ENCODE data around the gene ZDHHC18. TPM values are rescaled to one million over a fixed set of nuclear protein-coding genes. Genes with fewer than 3 reads are reported as not detected.
A peak's percentile ranks its signal among the peaks of the same experiment; 100 is the strongest.
"Not testable (repeated sequence)": the region's sequence is repeated elsewhere in the genome, so short reads cannot be mapped to it uniquely, and the experiment has no call there.

The ZDHHC18 gene
- polyA plus RNA-seq, 6 donors from 2014 or later = 2.2 to 7.9 (median 2.4) TPM

GRCh38 chr1:26858891-26859640, 32.6 kb downstream of the ZDHHC18 start:
- no peaks in the 10 kb centered on the region for H3K9me3 Mint-ChIP-seq
- H3K27me3 Mint-ChIP-seq = no peaks in the 10 kb centered on the region
- no peak overlapping the region for H3K27ac Mint-ChIP-seq
- DNase-seq (no peak), ATAC-seq (ENCODE audit: low read depth in 2 of 2) (no peak)
- no peaks in the 10 kb centered on the region for H3K36me3 Mint-ChIP-seq
- H3K4me3 Mint-ChIP-seq = no peak overlapping the region
- peaks cover 9 to 21% (median 9%) of the 10 kb centered on the region in 3 donors for H3K4me1 Mint-ChIP-seq

- Mint-ChIP-seq H3K27ac (no peak overlapping the region), H3K4me3 (peak overlapping the region in 2 of 8 donors; percentile 20 to 88), H3K9me3 (no peaks in the 10 kb centered on the region)
Measured at GRCh38 chr1:26861286-26861701, 34.8 kb downstream of the ZDHHC18 start.

GRCh38 chr1:26861889-26862378, 35.4 kb downstream of the ZDHHC18 start:
- no peaks in the 10 kb centered on the region for H3K36me3 Mint-ChIP-seq
- H3K27ac Mint-ChIP-seq = no peak overlapping the region
- H3K27me3 Mint-ChIP-seq = no peaks in the 10 kb centered on the region
- ATAC-seq (ENCODE audit: low read depth in 2 of 2) = no peak
- H3K4me1 Mint-ChIP-seq = peaks cover 17 to 37% (median 23%) of the 10 kb centered on the region in 3 donors
- no peaks in the 10 kb centered on the region for H3K9me3 Mint-ChIP-seq
- no peak for DNase-seq
- H3K4me3 Mint-ChIP-seq = peak overlapping the region in 5 of 8 donors; percentile 19 to 88 (median 74)

More at GRCh38 chr1:26861286-26861701, 34.8 kb downstream of the ZDHHC18 start:
- H3K27me3 Mint-ChIP-seq = no peaks in the 10 kb centered on the region
- DNase-seq (no peak), ATAC-seq (ENCODE audit: low read depth in 2 of 2) (no peak)
- H3K36me3 Mint-ChIP-seq = no peaks in the 10 kb centered on the region
- H3K4me1 Mint-ChIP-seq = peaks cover 17 to 37% (median 23%) of the 10 kb centered on the region in 3 donors

DNA sequence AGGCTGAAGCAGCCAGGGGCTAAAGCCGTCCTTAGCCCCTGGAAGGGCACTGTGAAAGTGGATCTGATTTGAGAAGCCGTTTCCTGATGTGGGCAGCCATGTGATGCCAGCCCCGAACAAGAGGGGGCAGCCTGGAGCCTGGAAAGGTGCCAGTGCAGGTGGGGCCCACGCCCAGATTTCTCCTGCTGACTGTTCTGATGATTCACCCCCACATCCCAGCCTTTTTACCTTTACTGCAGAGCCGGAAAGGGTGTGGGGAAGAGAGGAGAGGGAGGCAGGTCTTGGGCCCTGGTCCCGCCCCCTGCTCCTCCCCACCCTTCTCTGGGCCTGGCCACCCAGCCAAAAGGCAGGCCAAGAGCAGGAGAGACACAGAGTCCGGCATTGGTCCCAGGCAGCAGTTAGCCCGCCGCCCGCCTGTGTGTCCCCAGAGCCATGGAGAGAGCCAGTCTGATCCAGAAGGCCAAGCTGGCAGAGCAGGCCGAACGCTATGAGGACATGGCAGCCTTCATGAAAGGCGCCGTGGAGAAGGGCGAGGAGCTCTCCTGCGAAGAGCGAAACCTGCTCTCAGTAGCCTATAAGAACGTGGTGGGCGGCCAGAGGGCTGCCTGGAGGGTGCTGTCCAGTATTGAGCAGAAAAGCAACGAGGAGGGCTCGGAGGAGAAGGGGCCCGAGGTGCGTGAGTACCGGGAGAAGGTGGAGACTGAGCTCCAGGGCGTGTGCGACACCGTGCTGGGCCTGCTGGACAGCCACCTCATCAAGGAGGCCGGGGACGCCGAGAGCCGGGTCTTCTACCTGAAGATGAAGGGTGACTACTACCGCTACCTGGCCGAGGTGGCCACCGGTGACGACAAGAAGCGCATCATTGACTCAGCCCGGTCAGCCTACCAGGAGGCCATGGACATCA, 36.5 kb downstream of the ZDHHC18 start, which contains the start of gene SFN:
Gene SFN, plus strand, starts transcription at position 369 of the 904 bp plus-strand sequence. Its CDS starts 64 bp downstream, at position 433.
- no peaks in the 10 kb centered on the region for H3K9me3 Mint-ChIP-seq
- DNase-seq (no peak), ATAC-seq (ENCODE audit: low read depth in 2 of 2) (no peak)
- H3K27me3 Mint-ChIP-seq = no peaks in the 10 kb centered on the region
- peak within 1 kb of the TSS in 2 of 6 donors; percentile 81 to 89 for H3K27ac Mint-ChIP-seq
- peaks cover 17 to 37% (median 23%) of the 10 kb centered on the region in 3 donors for H3K4me1 Mint-ChIP-seq
- H3K4me3 Mint-ChIP-seq = peak within 1 kb of the TSS; percentile 87 to 100 (median 95)
- no peaks in the 10 kb centered on the region for H3K36me3 Mint-ChIP-seq

GRCh38 chr1:26863685-26864077, 37.2 kb downstream of the ZDHHC18 start:
- peak overlapping the region; percentile 87 to 100 (median 95) for H3K4me3 Mint-ChIP-seq
- no peaks in the 10 kb centered on the region for H3K9me3 Mint-ChIP-seq
- ATAC-seq (ENCODE audit: low read depth in 2 of 2) = no peak
- no peaks in the 10 kb centered on the region for H3K36me3 Mint-ChIP-seq
- peak overlapping the region in 2 of 6 donors; percentile 81 to 89 for H3K27ac Mint-ChIP-seq
- peaks cover 17 to 37% (median 23%) of the 10 kb centered on the region in 3 donors for H3K4me1 Mint-ChIP-seq
- DNase-seq = no peak
- H3K27me3 Mint-ChIP-seq = no peaks in the 10 kb centered on the region

DNA sequence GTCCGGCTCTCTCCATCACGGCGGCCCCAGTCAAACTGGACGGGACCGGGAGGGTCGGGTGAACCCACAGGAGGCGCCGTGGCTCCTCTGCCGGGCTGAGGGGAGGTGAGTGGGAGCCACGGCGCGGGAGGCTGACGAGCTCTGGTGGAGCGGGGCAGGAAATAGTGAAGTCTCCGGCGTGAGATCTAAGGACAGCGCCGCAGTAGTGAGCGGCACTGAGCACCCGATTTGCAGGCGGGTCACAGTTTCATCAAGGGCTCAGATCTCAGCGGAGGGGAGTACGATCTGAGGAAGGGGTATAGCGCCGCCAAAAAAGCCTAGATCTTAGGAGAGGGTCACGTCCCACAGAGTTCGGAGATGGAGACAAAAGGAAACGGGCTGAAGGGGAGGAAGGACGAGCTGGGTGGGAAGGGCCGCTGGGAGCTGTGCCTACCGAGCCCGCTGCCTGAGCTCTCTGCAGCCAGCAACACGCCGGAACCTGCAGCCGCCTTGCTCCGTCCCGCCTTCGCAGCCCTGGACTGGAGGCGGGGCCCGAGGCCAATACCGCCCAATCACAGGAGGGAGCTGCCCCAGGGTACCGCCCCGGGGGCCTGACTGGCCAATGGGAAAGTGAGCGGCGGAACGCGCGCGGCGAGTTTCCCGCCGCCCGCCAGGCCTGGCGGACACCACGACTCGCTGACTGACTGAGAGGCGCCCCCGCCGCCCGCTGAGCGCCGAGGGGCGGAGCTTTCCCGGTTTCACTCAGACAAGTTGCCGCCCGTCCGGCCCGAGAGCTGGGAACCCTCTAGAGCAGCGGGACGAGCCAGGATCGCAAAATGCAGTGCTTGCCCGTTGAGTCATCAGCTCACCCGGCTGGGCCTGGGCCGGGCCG, 38.4 kb downstream of the ZDHHC18 start:
- H3K4me3 Mint-ChIP-seq = peak overlapping the region; percentile 87 to 100 (median 95)
- no peaks in the 10 kb centered on the region for H3K36me3 Mint-ChIP-seq
- peak overlapping the region; percentile 81 to 99 (median 94) for H3K27ac Mint-ChIP-seq
- ATAC-seq (ENCODE audit: low read depth in 2 of 2) (peak; percentile 90 to 92), DNase-seq (peak; percentile 97)
- H3K9me3 Mint-ChIP-seq = no peaks in the 10 kb centered on the region
- peaks cover 17 to 37% (median 23%) of the 10 kb centered on the region in 3 donors for H3K4me1 Mint-ChIP-seq
- H3K27me3 Mint-ChIP-seq = no peaks in the 10 kb centered on the region

DNA sequence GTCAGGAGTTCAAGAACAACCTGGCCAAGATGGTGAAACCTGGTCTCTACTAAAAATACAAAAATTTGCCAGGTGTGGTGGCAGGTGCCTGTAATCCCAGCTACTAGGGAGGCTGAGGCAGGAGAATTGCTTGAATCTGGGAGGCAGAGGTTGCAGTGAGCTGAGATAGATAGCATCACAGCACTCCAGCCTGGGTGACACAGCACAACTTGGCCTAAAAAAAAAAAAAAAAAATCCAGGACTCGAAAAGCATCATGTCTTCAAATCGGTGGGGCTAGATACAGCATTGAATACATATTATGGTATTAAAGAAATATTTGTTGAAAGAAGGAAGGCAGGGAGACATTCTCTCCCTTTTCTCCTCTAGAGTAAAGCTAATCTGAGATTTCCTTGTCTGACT, 46.6 kb downstream of the ZDHHC18 start:
- H3K36me3 Mint-ChIP-seq; H3K27me3 Mint-ChIP-seq; ATAC-seq (ENCODE audit: low read depth in 2 of 2); H3K4me1 Mint-ChIP-seq; DNase-seq; H3K9me3 Mint-ChIP-seq: not testable (repeated sequence)
- peak overlapping the region in 1 of 8 donors; percentile 42 for H3K4me3 Mint-ChIP-seq
- peak overlapping the region in 1 of 6 donors; percentile 16 for H3K27ac Mint-ChIP-seq

DNA sequence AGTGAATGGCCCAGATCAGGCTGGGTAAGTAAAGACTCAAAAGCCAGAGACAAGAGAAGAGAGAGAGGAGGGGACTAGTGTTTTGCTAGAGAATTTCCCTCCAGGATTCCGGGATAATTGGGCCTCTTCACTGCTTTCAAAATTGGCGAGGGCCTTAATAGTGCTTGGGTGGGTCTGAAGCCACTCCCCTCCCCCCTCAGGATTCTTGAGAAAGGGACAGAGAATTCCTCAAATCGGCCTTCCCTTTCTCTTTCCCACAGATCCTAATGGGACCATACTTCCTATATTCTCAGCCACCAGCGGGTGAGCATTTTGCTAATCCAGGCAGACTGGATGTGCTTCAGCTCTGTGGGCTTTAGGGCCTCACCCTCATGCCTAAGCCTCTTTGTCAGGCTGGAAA, 48.4 kb downstream of the ZDHHC18 start:
- peaks cover 0 to 7% (median 0%) of the 10 kb centered on the region in 3 donors for H3K4me1 Mint-ChIP-seq
- DNase-seq (no peak), ATAC-seq (ENCODE audit: low read depth in 2 of 2) (no peak)
- H3K27ac Mint-ChIP-seq = peak overlapping the region in 1 of 6 donors; percentile 84
- H3K36me3 Mint-ChIP-seq = no peaks in the 10 kb centered on the region
- H3K4me3 Mint-ChIP-seq = no peak overlapping the region
- no peaks in the 10 kb centered on the region for H3K9me3 Mint-ChIP-seq
- H3K27me3 Mint-ChIP-seq = no peaks in the 10 kb centered on the region

DNA sequence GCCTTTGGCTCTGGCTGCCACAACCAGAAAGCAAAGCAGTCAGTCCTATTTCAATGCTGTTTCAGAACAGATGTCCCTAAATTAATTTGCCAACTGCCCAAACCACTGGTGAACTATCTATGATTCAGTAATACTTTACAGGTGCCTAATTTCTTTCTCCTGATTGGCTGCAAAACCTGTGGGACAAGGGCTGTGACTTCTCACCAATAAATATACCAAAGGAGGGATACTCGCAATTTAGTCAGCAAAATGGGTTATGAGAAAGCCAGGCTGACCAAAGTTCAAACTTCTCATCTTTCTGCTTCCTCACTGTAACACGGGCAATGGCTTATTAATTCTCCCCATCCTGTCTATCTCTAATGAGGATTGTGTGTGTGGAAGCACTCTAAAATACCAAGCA, 50.8 kb downstream of the ZDHHC18 start:
- no peak for ATAC-seq (ENCODE audit: low read depth in 2 of 2)
- Mint-ChIP-seq H3K4me3 (no peak overlapping the region), H3K27me3 (no peaks in the 10 kb centered on the region), H3K9me3 (no peaks in the 10 kb centered on the region), H3K27ac (no peak overlapping the region), H3K4me1 (peaks cover 4 to 7% (median 4%) of the 10 kb centered on the region in 3 donors), H3K36me3 (peaks cover 2 to 4% of the 10 kb centered on the region in 2 donors)
- no peak for DNase-seq

DNA sequence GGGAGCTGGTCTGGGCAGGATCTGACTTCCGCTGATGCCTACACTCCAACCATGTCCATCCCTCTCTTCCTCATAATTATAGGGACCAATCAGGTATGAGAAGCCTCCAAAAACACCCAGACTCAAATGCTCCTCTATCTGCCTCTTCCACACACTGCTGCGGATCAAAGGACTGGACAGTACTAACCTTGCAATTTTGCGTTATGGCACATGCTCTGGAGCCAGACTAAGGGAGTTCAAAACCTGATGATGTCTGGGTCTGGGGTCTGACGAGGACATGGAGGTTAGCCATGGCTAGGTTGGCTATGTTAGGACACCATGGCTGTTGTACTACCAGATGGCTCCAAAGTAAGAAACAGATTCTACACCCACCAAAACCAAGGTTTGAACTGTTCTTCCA, 53.3 kb downstream of the ZDHHC18 start:
- Mint-ChIP-seq H3K27ac (no peak overlapping the region), H3K27me3 (no peaks in the 10 kb centered on the region), H3K4me1 (peaks cover 11 to 13% (median 12%) of the 10 kb centered on the region in 3 donors), H3K4me3 (no peak overlapping the region), H3K9me3 (no peaks in the 10 kb centered on the region), H3K36me3 (peaks cover 13 to 24% of the 10 kb centered on the region in 2 donors)
- ATAC-seq (ENCODE audit: low read depth in 2 of 2) (no peak), DNase-seq (no peak)

DNA sequence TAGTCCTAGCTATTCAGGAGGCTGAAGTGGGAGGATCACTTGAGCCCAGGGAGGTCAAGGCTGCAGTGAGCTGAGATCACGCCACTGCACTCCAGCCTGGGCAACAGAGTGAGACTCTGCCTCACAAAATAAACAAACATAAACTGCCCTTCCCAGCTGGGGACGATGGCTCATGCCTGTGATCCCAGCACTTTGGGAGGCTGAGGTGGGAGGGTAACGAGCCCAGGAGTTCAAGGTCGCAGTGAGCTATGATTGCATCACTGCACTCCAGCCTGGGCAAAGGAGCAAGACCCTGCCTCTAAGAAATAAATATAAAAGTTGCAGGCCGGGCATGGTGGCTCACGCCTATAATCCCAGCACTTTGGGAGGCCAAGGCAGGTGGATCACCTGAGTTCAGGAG, 55.1 kb downstream of the ZDHHC18 start:
- not testable (repeated sequence) for DNase-seq; H3K27ac Mint-ChIP-seq; H3K4me3 Mint-ChIP-seq; ATAC-seq (ENCODE audit: low read depth in 2 of 2); H3K9me3 Mint-ChIP-seq; H3K27me3 Mint-ChIP-seq
- Mint-ChIP-seq H3K4me1 (peaks cover 13 to 17% (median 15%) of the 10 kb centered on the region in 3 donors), H3K36me3 (peaks cover 13 to 30% of the 10 kb centered on the region in 2 donors)

DNA sequence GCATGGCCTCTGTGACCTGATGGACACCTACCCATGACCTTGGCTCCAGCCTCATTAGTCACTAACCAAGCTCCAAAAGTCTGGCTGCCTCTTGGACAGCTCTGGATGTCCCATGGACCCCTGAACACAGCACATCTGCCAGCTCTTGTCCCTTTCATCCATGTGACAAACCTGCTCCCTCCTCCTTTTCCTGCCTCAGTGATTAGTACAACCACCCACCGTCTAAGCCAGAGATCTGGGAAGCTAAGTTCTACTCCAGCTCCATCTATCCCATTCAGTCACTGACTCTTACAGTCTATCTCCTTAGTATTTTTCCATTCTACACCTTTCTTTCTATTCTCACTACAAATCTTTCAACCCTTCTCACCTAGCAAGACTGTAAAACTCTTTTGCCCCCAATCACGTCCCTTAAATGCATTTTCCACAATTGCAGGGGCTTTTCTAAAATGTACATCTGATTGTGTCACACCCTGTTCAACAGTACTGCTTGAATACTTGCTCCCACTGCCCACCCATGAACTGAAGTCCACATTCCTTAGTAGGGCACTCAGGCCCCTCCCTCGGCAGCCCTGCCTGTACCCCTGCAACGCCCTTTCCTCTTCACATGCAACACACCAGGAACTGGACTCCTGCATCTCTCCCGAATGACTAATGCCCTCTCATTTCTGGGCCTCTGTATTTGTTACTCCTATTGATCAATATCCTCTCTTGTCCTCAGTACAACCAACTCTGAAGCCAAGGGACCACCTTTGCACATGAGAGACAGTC, 56.4 kb downstream of the ZDHHC18 start:
- H3K36me3 Mint-ChIP-seq = peaks cover 13 to 30% of the 10 kb centered on the region in 2 donors
- DNase-seq (no peak), ATAC-seq (ENCODE audit: low read depth in 2 of 2) (no peak)
- H3K4me1 Mint-ChIP-seq = peaks cover 13 to 20% (median 17%) of the 10 kb centered on the region in 3 donors
- no peak overlapping the region for H3K4me3 Mint-ChIP-seq
- no peak overlapping the region for H3K27ac Mint-ChIP-seq
- no peaks in the 10 kb centered on the region for H3K9me3 Mint-ChIP-seq
- no peaks in the 10 kb centered on the region for H3K27me3 Mint-ChIP-seq

All from naive B cell (primary cell).